ENCODE results near the gene TIMP3.

Gene TIMP3

DNA sequence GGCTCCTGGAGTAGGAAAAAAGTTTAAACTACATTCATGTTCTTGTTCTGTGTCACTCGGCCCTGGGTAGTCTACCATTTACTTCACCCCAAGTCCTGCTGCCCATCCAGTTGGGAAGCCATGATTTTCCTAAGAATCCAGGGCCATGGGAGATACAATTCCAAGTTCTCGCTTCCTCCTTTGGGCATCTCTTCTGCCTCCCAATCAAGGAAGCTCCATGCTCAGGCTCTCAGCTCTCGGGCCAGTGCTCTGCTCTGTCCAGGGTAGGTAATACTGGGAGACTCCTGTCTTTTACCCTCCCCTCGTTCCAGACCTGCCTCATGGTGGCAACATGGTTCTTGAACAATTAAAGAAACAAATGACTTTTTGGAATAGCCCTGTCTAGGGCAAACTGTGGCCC, 60.6 kb downstream of the TIMP3 start:
- Histone ChIP-seq H3K36me3 (ENCODE audit: control insufficient read depth in 4 of 4, insufficient read depth in 4 of 4, low read length in 3 of 4) (peaks cover 0 to 6% (median 2%) of the 10 kb centered on the region in 4 experiments), H3K27me3 (replicated peaks in 2 of 5; ENCODE audit: control insufficient read depth in 4 of 5, insufficient read depth in 5 of 5, low read length in 4 of 5) (no peaks in the 10 kb centered on the region), H3K4me1 (ENCODE audit: control extremely low read depth in 1 of 4, control insufficient read depth in 4 of 4, insufficient read depth in 4 of 4, low read length in 3 of 4) (no peaks in the 10 kb centered on the region), H3K4me3 (ENCODE audit: control insufficient read depth in 1 of 7, extremely low read depth in 1 of 7, insufficient read depth in 4 of 7, low read depth in 2 of 7, low read length in 6 of 7) (no peak overlapping the region), H3K9me3 (ENCODE audit: control extremely low read depth in 1 of 5, control insufficient read depth in 4 of 5, insufficient read depth in 2 of 5, low read depth in 1 of 5, low read length in 4 of 5) (no peaks in the 10 kb centered on the region), H3K27ac (ENCODE audit: insufficient read depth in 1 of 2, low read depth in 1 of 2, low read length in 2 of 2, poor library complexity in 1 of 2, severe bottlenecking in 2 of 2) (no peak overlapping the region)
- WGBS (ENCODE audit: insufficient coverage) = 100% methylated on average over 4 of the region's 4 CpGs
- DNase-seq = no peak
- ChIA-PET CTCF (no interaction called here), POLR2A (no interaction called here)

DNA sequence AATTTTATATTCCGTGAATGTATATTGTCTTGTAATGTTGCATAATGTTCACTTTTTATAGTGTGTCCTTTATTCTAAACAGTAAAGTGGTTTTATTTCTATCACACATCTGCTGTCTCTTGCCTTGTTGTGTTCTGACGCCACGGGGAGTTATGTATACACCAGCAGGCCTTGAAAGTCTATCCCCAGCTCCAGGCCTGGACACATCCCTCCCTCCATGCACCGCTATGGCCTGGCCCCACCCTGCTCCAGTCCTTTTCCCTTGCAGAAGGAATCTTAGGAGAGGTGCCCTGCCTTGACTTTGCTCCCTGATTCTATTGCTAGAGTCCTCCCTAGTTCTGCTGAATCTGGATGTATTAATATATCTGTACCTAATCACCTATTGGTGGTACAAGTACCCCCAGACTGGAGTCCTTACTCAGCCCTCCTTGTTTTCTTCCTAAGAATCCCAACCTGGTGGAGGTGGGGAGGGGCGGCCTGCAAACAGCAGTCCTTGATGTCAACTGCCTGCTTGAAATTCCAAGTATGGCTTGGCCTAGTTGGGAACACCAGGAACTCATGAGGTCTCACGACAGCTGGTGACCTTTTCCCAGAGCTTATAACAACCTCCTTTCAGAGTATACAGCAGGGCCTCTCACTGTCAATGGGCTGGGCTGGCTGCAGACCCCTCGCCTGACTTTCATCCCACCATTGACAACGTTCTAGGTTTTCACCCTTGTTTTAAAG, 61.6 kb downstream of the TIMP3 start:
- no peaks in the 10 kb centered on the region for H3K27me3 ChIP-seq (replicated peaks in 2 of 5; ENCODE audit: control insufficient read depth in 4 of 5, insufficient read depth in 5 of 5, low read length in 4 of 5)
- H3K9me3 ChIP-seq (ENCODE audit: control extremely low read depth in 1 of 5, control insufficient read depth in 4 of 5, insufficient read depth in 2 of 5, low read depth in 1 of 5, low read length in 4 of 5) = no peaks in the 10 kb centered on the region
- H3K4me1 ChIP-seq (ENCODE audit: control extremely low read depth in 1 of 4, control insufficient read depth in 4 of 4, insufficient read depth in 4 of 4, low read length in 3 of 4) = no peaks in the 10 kb centered on the region
- ChIA-PET CTCF (no interaction called here), POLR2A (no interaction called here)
- WGBS (ENCODE audit: insufficient coverage) = 100% methylated on average over 5 of the region's 8 CpGs
- no peak for DNase-seq
- H3K36me3 ChIP-seq (ENCODE audit: control insufficient read depth in 4 of 4, insufficient read depth in 4 of 4, low read length in 3 of 4) = peaks cover 0 to 6% (median 0%) of the 10 kb centered on the region in 4 experiments
- H3K4me3 ChIP-seq (ENCODE audit: control insufficient read depth in 1 of 7, extremely low read depth in 1 of 7, insufficient read depth in 4 of 7, low read depth in 2 of 7, low read length in 6 of 7) = no peak overlapping the region
- no peak overlapping the region for H3K27ac ChIP-seq (ENCODE audit: insufficient read depth in 1 of 2, low read depth in 1 of 2, low read length in 2 of 2, poor library complexity in 1 of 2, severe bottlenecking in 2 of 2)

- DNase-seq = no peak
- CTCF ChIA-PET = no interaction called here
- Histone ChIP-seq H3K27ac (ENCODE audit: insufficient read depth in 1 of 2, low read depth in 1 of 2, low read length in 2 of 2, poor library complexity in 1 of 2, severe bottlenecking in 2 of 2) (no peak overlapping the region), H3K36me3 (ENCODE audit: control insufficient read depth in 4 of 4, insufficient read depth in 4 of 4, low read length in 3 of 4) (peaks cover 0 to 6% (median 0%) of the 10 kb centered on the region in 4 experiments), H3K27me3 (replicated peaks in 2 of 5; ENCODE audit: control insufficient read depth in 4 of 5, insufficient read depth in 5 of 5, low read length in 4 of 5) (no peaks in the 10 kb centered on the region), H3K4me1 (ENCODE audit: control extremely low read depth in 1 of 4, control insufficient read depth in 4 of 4, insufficient read depth in 4 of 4, low read length in 3 of 4) (peaks cover 0 to 3% (median 0%) of the 10 kb centered on the region in 4 experiments), H3K9me3 (ENCODE audit: control extremely low read depth in 1 of 5, control insufficient read depth in 4 of 5, insufficient read depth in 2 of 5, low read depth in 1 of 5, low read length in 4 of 5) (no peaks in the 10 kb centered on the region), H3K4me3 (ENCODE audit: control insufficient read depth in 1 of 7, extremely low read depth in 1 of 7, insufficient read depth in 4 of 7, low read depth in 2 of 7, low read length in 6 of 7) (no peak overlapping the region)
- POLR2A ChIA-PET = no interaction called here
- WGBS (ENCODE audit: insufficient coverage) = 98% methylated on average over 3 of the region's 3 CpGs
These were observed 62.5 kb downstream of the TIMP3 start for GRCh38 chr22:32864041-32864440.

DNA sequence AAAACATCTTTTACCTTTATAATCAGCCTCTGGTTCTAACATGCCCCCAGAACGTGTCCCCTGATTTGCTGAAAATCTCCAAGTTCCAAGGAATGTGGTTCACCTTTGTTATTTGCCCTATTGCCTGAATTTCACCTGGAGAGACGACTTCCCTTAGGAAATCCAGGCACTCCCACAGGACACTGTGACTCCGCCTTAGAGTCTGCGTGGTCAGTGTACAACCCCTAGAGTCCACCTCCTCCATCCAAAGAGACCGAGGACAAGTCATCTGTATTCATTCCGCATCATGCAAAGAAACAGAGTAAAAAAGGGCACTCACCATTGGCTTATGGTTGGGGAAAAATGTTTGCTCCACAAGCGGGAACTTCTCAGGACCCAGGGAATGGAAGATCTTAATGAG, 63.1 kb downstream of the TIMP3 start:
- no peak for DNase-seq
- Histone ChIP-seq H3K4me3 (ENCODE audit: control insufficient read depth in 1 of 7, extremely low read depth in 1 of 7, insufficient read depth in 4 of 7, low read depth in 2 of 7, low read length in 6 of 7) (no peak overlapping the region), H3K4me1 (ENCODE audit: control extremely low read depth in 1 of 4, control insufficient read depth in 4 of 4, insufficient read depth in 4 of 4, low read length in 3 of 4) (peaks cover 0 to 3% (median 0%) of the 10 kb centered on the region in 4 experiments), H3K27ac (ENCODE audit: insufficient read depth in 1 of 2, low read depth in 1 of 2, low read length in 2 of 2, poor library complexity in 1 of 2, severe bottlenecking in 2 of 2) (no peak overlapping the region), H3K27me3 (replicated peaks in 2 of 5; ENCODE audit: control insufficient read depth in 4 of 5, insufficient read depth in 5 of 5, low read length in 4 of 5) (no peaks in the 10 kb centered on the region), H3K9me3 (ENCODE audit: control extremely low read depth in 1 of 5, control insufficient read depth in 4 of 5, insufficient read depth in 2 of 5, low read depth in 1 of 5, low read length in 4 of 5) (no peaks in the 10 kb centered on the region), H3K36me3 (ENCODE audit: control insufficient read depth in 4 of 4, insufficient read depth in 4 of 4, low read length in 3 of 4) (peaks cover 0 to 5% (median 0%) of the 10 kb centered on the region in 4 experiments)
- ChIA-PET POLR2A (no interaction called here), CTCF (interaction anchor here (1.3 to 1.6 kb wide), 2 partner anchors 10 to 13 kb away, joined by 3 to 4 read pairs; no protein-coding TSS in a partner anchor)
- 97% methylated on average over 4 of the region's 7 CpGs for WGBS (ENCODE audit: insufficient coverage)

DNA sequence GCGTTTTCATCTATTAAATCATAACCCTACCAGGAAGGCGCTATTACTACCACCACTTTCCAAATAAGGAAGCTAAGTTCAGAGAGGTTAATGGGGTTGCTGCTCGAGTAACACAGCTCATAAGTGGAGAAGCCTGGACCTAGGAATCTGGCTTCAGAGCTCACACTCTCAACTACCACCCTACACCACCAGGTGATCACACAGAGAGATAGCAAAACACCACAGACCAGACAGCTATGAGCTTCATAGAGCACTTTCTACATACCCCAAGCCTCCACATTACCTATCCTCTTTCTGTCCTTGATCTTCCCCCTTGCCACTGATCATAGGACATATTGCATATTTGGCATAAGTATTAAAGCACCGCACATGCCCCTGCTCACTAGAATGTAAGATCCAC, 65.4 kb downstream of the TIMP3 start:
- H3K9me3 ChIP-seq (ENCODE audit: control extremely low read depth in 1 of 5, control insufficient read depth in 4 of 5, insufficient read depth in 2 of 5, low read depth in 1 of 5, low read length in 4 of 5) = no peaks in the 10 kb centered on the region
- H3K27ac ChIP-seq (ENCODE audit: insufficient read depth in 1 of 2, low read depth in 1 of 2, low read length in 2 of 2, poor library complexity in 1 of 2, severe bottlenecking in 2 of 2) = no peak overlapping the region
- CTCF ChIA-PET = interaction anchor here (0.9 to 1.0 kb wide), 2 partner anchors 11 to 335 kb away, joined by 3 to 4 read pairs; no protein-coding TSS in a partner anchor
- 100% methylated on average over 2 of the region's 4 CpGs for WGBS (ENCODE audit: insufficient coverage)
- H3K36me3 ChIP-seq (ENCODE audit: control insufficient read depth in 4 of 4, insufficient read depth in 4 of 4, low read length in 3 of 4) = no peaks in the 10 kb centered on the region
- POLR2A ChIA-PET = no interaction called here
- no peaks in the 10 kb centered on the region for H3K27me3 ChIP-seq (replicated peaks in 2 of 5; ENCODE audit: control insufficient read depth in 4 of 5, insufficient read depth in 5 of 5, low read length in 4 of 5)
- peaks cover 0 to 3% (median 0%) of the 10 kb centered on the region in 4 experiments for H3K4me1 ChIP-seq (ENCODE audit: control extremely low read depth in 1 of 4, control insufficient read depth in 4 of 4, insufficient read depth in 4 of 4, low read length in 3 of 4)
- H3K4me3 ChIP-seq (ENCODE audit: control insufficient read depth in 1 of 7, extremely low read depth in 1 of 7, insufficient read depth in 4 of 7, low read depth in 2 of 7, low read length in 6 of 7) = no peak overlapping the region
- DNase-seq = no peak

DNA sequence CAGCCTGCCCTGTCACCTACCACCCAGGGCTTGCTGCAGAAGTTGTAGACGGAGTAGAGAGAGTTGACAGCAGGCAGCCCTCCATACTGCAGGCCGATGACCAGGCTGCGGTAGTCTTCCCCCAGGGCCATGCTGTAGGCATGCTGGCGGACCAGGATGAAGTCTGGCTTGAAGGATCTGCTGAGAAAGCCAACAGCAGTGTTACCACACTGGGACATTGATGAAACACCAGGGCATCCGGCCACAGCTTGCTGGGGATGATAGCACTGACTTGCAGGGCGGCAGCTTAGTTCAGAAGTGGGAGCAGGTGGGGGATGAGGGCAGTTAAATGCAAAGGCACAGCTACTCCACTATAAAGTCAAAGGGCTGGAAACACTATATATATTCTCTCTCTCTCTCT, 67.4 kb downstream of the TIMP3 start:
- Histone ChIP-seq H3K27ac (ENCODE audit: insufficient read depth in 1 of 2, low read depth in 1 of 2, low read length in 2 of 2, poor library complexity in 1 of 2, severe bottlenecking in 2 of 2) (no peak overlapping the region), H3K36me3 (ENCODE audit: control insufficient read depth in 4 of 4, insufficient read depth in 4 of 4, low read length in 3 of 4) (no peaks in the 10 kb centered on the region), H3K4me3 (ENCODE audit: control insufficient read depth in 1 of 7, extremely low read depth in 1 of 7, insufficient read depth in 4 of 7, low read depth in 2 of 7, low read length in 6 of 7) (no peak overlapping the region), H3K4me1 (ENCODE audit: control extremely low read depth in 1 of 4, control insufficient read depth in 4 of 4, insufficient read depth in 4 of 4, low read length in 3 of 4) (peaks cover 0 to 9% (median under 1%) of the 10 kb centered on the region in 4 experiments), H3K27me3 (replicated peaks in 2 of 5; ENCODE audit: control insufficient read depth in 4 of 5, insufficient read depth in 5 of 5, low read length in 4 of 5) (no peaks in the 10 kb centered on the region), H3K9me3 (ENCODE audit: control extremely low read depth in 1 of 5, control insufficient read depth in 4 of 5, insufficient read depth in 2 of 5, low read depth in 1 of 5, low read length in 4 of 5) (no peaks in the 10 kb centered on the region)
- ChIA-PET CTCF (no interaction called here), POLR2A (no interaction called here)
- DNase-seq = peak; percentile 31 to 89 (median 82)
- 72% methylated on average over 3 of the region's 6 CpGs for WGBS (ENCODE audit: insufficient coverage)

GRCh38 chr22:32870474-32870873, 69.0 kb downstream of the TIMP3 start:
- H3K27me3 ChIP-seq (replicated peaks in 2 of 5; ENCODE audit: control insufficient read depth in 4 of 5, insufficient read depth in 5 of 5, low read length in 4 of 5) = no peaks in the 10 kb centered on the region
- no peaks in the 10 kb centered on the region for H3K9me3 ChIP-seq (ENCODE audit: control extremely low read depth in 1 of 5, control insufficient read depth in 4 of 5, insufficient read depth in 2 of 5, low read depth in 1 of 5, low read length in 4 of 5)
- no peak overlapping the region for H3K4me3 ChIP-seq (ENCODE audit: control insufficient read depth in 1 of 7, extremely low read depth in 1 of 7, insufficient read depth in 4 of 7, low read depth in 2 of 7, low read length in 6 of 7)
- peaks cover under 1 to 24% (median 13%) of the 10 kb centered on the region in 4 experiments for H3K4me1 ChIP-seq (ENCODE audit: control extremely low read depth in 1 of 4, control insufficient read depth in 4 of 4, insufficient read depth in 4 of 4, low read length in 3 of 4)
- POLR2A ChIA-PET = no interaction called here
- no peaks in the 10 kb centered on the region for H3K36me3 ChIP-seq (ENCODE audit: control insufficient read depth in 4 of 4, insufficient read depth in 4 of 4, low read length in 3 of 4)
- H3K27ac ChIP-seq (ENCODE audit: insufficient read depth in 1 of 2, low read depth in 1 of 2, low read length in 2 of 2, poor library complexity in 1 of 2, severe bottlenecking in 2 of 2) = no peak overlapping the region
- no peak for DNase-seq
- CTCF ChIA-PET = no interaction called here

Data from common myeloid progenitor, CD34-positive (primary cell).